Measurements from ENCODE around the gene ANXA9. TPM values are rescaled to one million over a fixed set of nuclear protein-coding genes. Genes with fewer than 3 reads are reported as not detected.

The ANXA9 gene
- total RNA-seq, 1 experiment from 2014 or later: 2.7 TPM

GRCh38 chr1:151012684-151013471, 30.8 kb downstream of the ANXA9 start:
- Histone ChIP-seq H3K9me3 (ENCODE audit: control insufficient read depth in 1 of 2, insufficient read depth in 1 of 2, low read depth in 1 of 2, low read length in 2 of 2) (no peaks in the 10 kb centered on the region), H2AFZ (ENCODE audit: low read depth, low read length, poor library complexity, severe bottlenecking) (no peak overlapping the region), H3K4me2 (ENCODE audit: low read length) (no peak overlapping the region), H3K79me2 (ENCODE audit: insufficient read depth, low read length) (peaks cover 16% of the 10 kb centered on the region), H3K9ac (ENCODE audit: low read length) (no peak overlapping the region), H3K4me3 (replicated peaks in 1 of 2; ENCODE audit: low read depth in 1 of 2, low read length in 2 of 2) (no peak overlapping the region), H3K9me2 (ENCODE audit: insufficient read depth) (no peaks in the 10 kb centered on the region), H3K27me3 (ENCODE audit: insufficient read depth, low read length) (no peaks in the 10 kb centered on the region), H4K20me1 (ENCODE audit: insufficient read depth) (no peaks in the 10 kb centered on the region), H3K4me1 (ENCODE audit: control insufficient read depth in 1 of 2, insufficient read depth in 2 of 2, low read length in 2 of 2) (peaks cover 4 to 16% of the 10 kb centered on the region in 2 experiments; a peak in 3 of 4 replicates), H3K36me3 (ENCODE audit: control insufficient read depth in 1 of 2, insufficient read depth in 2 of 2, low read length in 2 of 2) (peaks cover 2 to 3% of the 10 kb centered on the region in 2 experiments; a peak in 2 of 4 replicates), H3K27ac (ENCODE audit: low read depth, low read length) (no peak overlapping the region)
- DNase-seq (ENCODE audit: low read depth, low spot score) (no peak), ATAC-seq (no peak)
- TF ChIP-seq ATF3 (IDR thresholded peaks at IDR 0.05): no peak
- no peak for TF ChIP-seq FOSL1 (IDR thresholded peaks at IDR 0.05; ENCODE audit: low read depth)
- TF ChIP-seq EZH2phosphoT487 (IDR thresholded peaks at IDR 0.05; ENCODE audit: borderline replicate concordance): no peak
- TF ChIP-seq ZBTB33 (IDR thresholded peaks at IDR 0.05; ENCODE audit: extremely low read depth, insufficient replicate concordance, low read length): no peak
- no peak for TF ChIP-seq MAX (IDR thresholded peaks at IDR 0.05)
- TF ChIP-seq SRF (IDR thresholded peaks at IDR 0.05; ENCODE audit: low read depth): no peak
- no peak for TF ChIP-seq EZH2 (IDR thresholded peaks at IDR 0.05)
- no peak for TF ChIP-seq TCF7L2 (IDR thresholded peaks at IDR 0.05; ENCODE audit: borderline replicate concordance, extremely low read depth, insufficient read depth, insufficient read length)
- TF ChIP-seq RAD21 (IDR thresholded peaks at IDR 0.05; ENCODE audit: low read depth): no peak
- BruUV-seq (replicated peaks): no TSS peak
- ChIA-PET POLR2A (no interaction called here), CTCF (no interaction called here), RAD21 (ENCODE audit: low non-redundant PET in 1 of 2, low total read pairs in 2 of 2, uncharacterized antibody in 2 of 2, unreplicated experiment in 2 of 2) (no interaction called here)
- intact Hi-C loops (cut with micrococcal nuclease): no loop called here
